ENCODE results near the gene KRTAP5-7. TPM values are rescaled to one million over a fixed set of nuclear protein-coding genes. Genes with fewer than 3 reads are reported as not detected.

KRTAP5-7 gene
- total and polyA plus RNA-seq, 2 donors (not counting 3 experiments of a cell fraction or from before 2014, with no cell fraction given): 0.07 TPM; not detected in 1

DNA sequence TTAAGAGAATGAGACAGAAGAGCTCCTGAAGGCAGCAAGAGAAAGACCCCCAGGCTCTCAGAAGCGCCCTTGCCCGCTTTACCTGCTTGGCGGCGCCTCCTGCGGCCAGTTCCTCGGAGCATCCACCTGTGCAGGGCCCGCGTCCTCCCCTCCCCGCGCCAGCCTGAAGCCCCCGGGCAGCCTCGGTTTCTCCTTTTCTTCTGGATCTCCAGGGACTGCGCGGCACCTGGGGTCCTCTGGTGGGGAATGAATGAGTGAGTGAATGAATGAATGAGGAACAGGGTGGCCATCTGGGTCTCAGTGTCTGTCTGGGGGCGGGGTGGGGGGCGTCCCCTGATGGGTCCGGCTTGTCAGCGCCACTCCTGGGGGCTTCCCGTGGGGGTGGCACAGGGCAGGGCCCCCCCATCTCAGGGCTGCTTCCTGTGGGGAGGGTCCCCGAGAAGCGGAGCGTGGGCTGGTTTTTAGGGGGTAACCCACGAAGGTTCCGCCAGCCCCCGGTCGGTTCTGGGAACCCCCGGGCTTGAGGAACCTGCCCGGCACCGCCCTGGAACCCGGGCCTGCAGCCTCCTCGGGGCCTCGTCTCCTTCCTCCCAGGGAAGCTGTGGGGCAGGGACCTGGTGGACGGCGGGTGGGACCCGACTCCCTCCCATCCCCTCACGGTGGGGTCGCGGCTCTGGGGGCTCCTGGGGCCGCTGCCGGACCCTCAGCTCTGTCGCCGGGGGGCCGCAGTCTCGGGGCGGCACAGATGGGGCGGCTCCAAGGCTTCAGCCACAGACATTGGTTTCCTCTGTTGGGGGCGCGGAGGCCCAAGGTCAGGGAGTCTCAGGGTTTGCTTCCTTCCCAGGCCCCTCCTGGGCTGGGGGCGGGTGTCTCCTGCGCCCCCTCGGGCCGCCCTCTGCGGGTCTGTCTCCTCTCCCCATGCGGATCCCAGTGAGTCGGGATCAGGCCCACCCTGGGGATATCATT, 8.3 kb upstream of the KRTAP5-7 start:
- ChIA-PET CTCF (interaction anchor here (1.1 kb wide), 1 partner anchor 45 kb away, joined by 4 read pairs; no protein-coding TSS in a partner anchor), POLR2A (no interaction called here)
- intact Hi-C loops (cut with micrococcal nuclease) (no loop called here), dilution Hi-C loops (cut with MboI; ENCODE audit: extremely low pct_ligation_motif_present, low sequenced_read_pairs) (no loop called here)
- Histone ChIP-seq H4K20me1 (replicated peaks; ENCODE audit: control insufficient read depth, extremely low read depth, insufficient read depth, low read length) (no peaks in the 10 kb centered on the region), H3K9me3 (replicated peaks; ENCODE audit: control insufficient read depth, insufficient read depth, low read length) (no peaks in the 10 kb centered on the region), H2AFZ (ENCODE audit: low read depth, low read length) (no peak overlapping the region), H3K4me1 (ENCODE audit: control insufficient read depth, extremely low read depth, insufficient read depth, low read length) (no peaks in the 10 kb centered on the region), H3K27ac (ENCODE audit: insufficient read depth, low read depth, low read length) (no peak overlapping the region), H3K9me1 (replicated peaks; ENCODE audit: control insufficient read depth, extremely low read depth, insufficient read depth, low read length) (no peaks in the 10 kb centered on the region), H3K4me3 (replicated peaks in 1 of 3; ENCODE audit: insufficient read depth in 1 of 3, low read depth in 1 of 3, low read length in 3 of 3) (no peak overlapping the region), H3K27me3 (ENCODE audit: control insufficient read depth in 2 of 2, insufficient read depth in 2 of 2, low read length in 2 of 2) (no peaks in the 10 kb centered on the region), H3K36me3 (ENCODE audit: control insufficient read depth in 2 of 2, extremely low read depth in 1 of 2, insufficient read depth in 2 of 2, low read length in 2 of 2) (no peaks in the 10 kb centered on the region), H3K9ac (replicated peaks; ENCODE audit: extremely low read depth, insufficient read depth, low read length) (no peak overlapping the region), H3K79me2 (ENCODE audit: control insufficient read depth, insufficient read depth, low read length) (no peaks in the 10 kb centered on the region), H3K4me2 (ENCODE audit: insufficient read depth, low read length) (no peak overlapping the region)
- TF ChIP-seq, protein P1, sequence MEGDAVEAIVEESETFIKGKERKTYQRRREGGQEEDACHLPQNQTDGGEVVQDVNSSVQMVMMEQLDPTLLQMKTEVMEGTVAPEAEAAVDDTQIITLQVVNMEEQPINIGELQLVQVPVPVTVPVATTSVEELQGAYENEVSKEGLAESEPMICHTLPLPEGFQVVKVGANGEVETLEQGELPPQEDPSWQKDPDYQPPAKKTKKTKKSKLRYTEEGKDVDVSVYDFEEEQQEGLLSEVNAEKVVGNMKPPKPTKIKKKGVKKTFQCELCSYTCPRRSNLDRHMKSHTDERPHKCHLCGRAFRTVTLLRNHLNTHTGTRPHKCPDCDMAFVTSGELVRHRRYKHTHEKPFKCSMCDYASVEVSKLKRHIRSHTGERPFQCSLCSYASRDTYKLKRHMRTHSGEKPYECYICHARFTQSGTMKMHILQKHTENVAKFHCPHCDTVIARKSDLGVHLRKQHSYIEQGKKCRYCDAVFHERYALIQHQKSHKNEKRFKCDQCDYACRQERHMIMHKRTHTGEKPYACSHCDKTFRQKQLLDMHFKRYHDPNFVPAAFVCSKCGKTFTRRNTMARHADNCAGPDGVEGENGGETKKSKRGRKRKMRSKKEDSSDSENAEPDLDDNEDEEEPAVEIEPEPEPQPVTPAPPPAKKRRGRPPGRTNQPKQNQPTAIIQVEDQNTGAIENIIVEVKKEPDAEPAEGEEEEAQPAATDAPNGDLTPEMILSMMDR (IDR thresholded peaks at IDR 0.05; ENCODE audit: extremely low read depth in 1 of 2, insufficient read depth in 1 of 2, low read depth in 1 of 2, low read length in 2 of 2): no peak
- TF ChIP-seq POLR2AphosphoS5 (IDR thresholded peaks at IDR 0.05; ENCODE audit: insufficient read depth, low read depth, low read length): no peak
- no peak for TF ChIP-seq JUN (IDR thresholded peaks at IDR 0.05; ENCODE audit: borderline replicate concordance, insufficient read depth, insufficient read length, low read depth)
- TF ChIP-seq FOS (IDR thresholded peaks at IDR 0.05; ENCODE audit: borderline replicate concordance, insufficient read depth, low read length): no peak
- TF ChIP-seq POLR2A (IDR thresholded peaks at IDR 0.05; ENCODE audit: low read depth, low read length): no peak
- no peak for TF ChIP-seq GATA2 (IDR thresholded peaks at IDR 0.05; ENCODE audit: insufficient read depth, insufficient read length, low read depth, low read length)
- no peak for TF ChIP-seq MAX (IDR thresholded peaks at IDR 0.05; ENCODE audit: insufficient read depth, insufficient read length)
- TF ChIP-seq EZH2 (IDR thresholded peaks at IDR 0.05; ENCODE audit: borderline replicate concordance, low read depth, low read length, severe bottlenecking): no peak
- TF ChIP-seq MYC (IDR thresholded peaks at IDR 0.05; ENCODE audit: low read depth, low read length): no peak
- DNase-seq (ENCODE audit: low read depth, low spot score) (no peak), FAIRE-seq (no peak)
- no TSS peak for BruUV-seq (replicated peaks)

Data from endothelial cell of umbilical vein (primary cell).